MM.1S (cell line): Measurements from ENCODE around the gene SMURF2.

Source experiments
- DNase-seq: peaks from one replicate; pipeline ENCODE4 v3.0.0-alpha.2; 2015
- H2AFZ ChIP-seq: fragments of 300-600 bp; sonication (generic); 2 replicates; pipeline ENCODE4 v1.6.0; 2016; ENCODE audit warnings: antibody characterized with exemption, low read length
- H3F3A ChIP-seq: fragments of 300-600 bp; sonication (generic); 2 replicates; pipeline ENCODE4 v1.6.1; 2016; ENCODE audit warnings: mild to moderate bottlenecking, antibody characterized with exemption, low read length, moderate library complexity, mixed read lengths; ENCODE audit not compliant: insufficient read depth
- H3K27ac ChIP-seq: fragments of 300-600 bp; sonication (generic); 2 replicates; pipeline ENCODE4 v1.5.1; 2016; ENCODE audit warnings: mild to moderate bottlenecking, low read length
- H3K27me3 ChIP-seq: fragments of 300-600 bp; sonication (generic); replicated peaks from 2 replicates; pipeline ENCODE4 v1.6.0; 2016; ENCODE audit warnings: low read length; ENCODE audit not compliant: insufficient read depth
- H3K36me3 ChIP-seq: fragments of 300-600 bp; sonication (generic); replicated peaks from 2 replicates; pipeline ENCODE4 v1.6.1; 2016; ENCODE audit warnings: mild to moderate bottlenecking, low read length, mixed read lengths; ENCODE audit not compliant: insufficient read depth
- H3K4me1 ChIP-seq: fragments of 300-600 bp; sonication (generic); 2 replicates; pipeline ENCODE4 v1.6.1; 2016; ENCODE audit warnings: low read length, mixed read lengths
- H3K4me2 ChIP-seq: fragments of 300-600 bp; sonication (generic); 2 replicates; pipeline ENCODE4 v1.6.0; 2016; ENCODE audit warnings: low read depth, low read length
- H3K4me3 ChIP-seq: fragments of 300-600 bp; sonication (generic); 2 replicates; pipeline ENCODE4 v1.5.1; 2016; ENCODE audit warnings: low read length, mixed read lengths
- H3K79me2 ChIP-seq: fragments of 300-600 bp; sonication (generic); 2 replicates; pipeline ENCODE4 v1.6.1; 2016; ENCODE audit warnings: mixed run types, low read length, mixed read lengths
- H3K9ac ChIP-seq: fragments of 300-600 bp; sonication (generic); 2 replicates; pipeline ENCODE4 v1.6.1; 2016; ENCODE audit warnings: low read length, mixed read lengths
- H3K9me2 ChIP-seq: fragments of 300-600 bp; sonication (generic); replicated peaks from 2 replicates; pipeline ENCODE4 v1.6.1; 2016; ENCODE audit warnings: mild to moderate bottlenecking, low read length, mixed read lengths; ENCODE audit not compliant: insufficient read depth
- H3K9me3 ChIP-seq: fragments of 300-600 bp; sonication (generic); replicated peaks from 2 replicates; pipeline ENCODE4 v1.6.1; 2016; ENCODE audit warnings: mild to moderate bottlenecking, low read length, mixed read lengths; ENCODE audit not compliant: insufficient read depth
- H4K20me1 ChIP-seq: fragments of 300-600 bp; sonication (generic); 2 replicates; pipeline ENCODE4 v1.6.1; 2016; ENCODE audit warnings: mild to moderate bottlenecking, low read length, moderate library complexity, mixed read lengths; ENCODE audit not compliant: insufficient read depth
- CTCF ChIP-seq: fragments of 300-600 bp; sonication (generic); IDR thresholded peaks from 2 replicates; pipeline ENCODE4 v1.5.1; 2016; ENCODE audit warnings: antibody characterized with exemption, low read length, mixed read lengths
- EZH2 ChIP-seq: fragments of 300-600 bp; sonication (generic); optimal IDR thresholded peaks from 2 replicates; pipeline ENCODE3; 2017; ENCODE audit warnings: low read depth, mild to moderate bottlenecking, antibody characterized with exemption, low read length, mixed read lengths
- EZH2phosphoT487 ChIP-seq: fragments of 300-600 bp; sonication (generic); IDR thresholded peaks from 2 replicates; pipeline ENCODE4 v1.6.1; 2018; ENCODE audit warnings: antibody characterized with exemption, low read length

The SMURF2 gene

GRCh38 chr17:64648234-64648633 lies 13.9 kb downstream of the SMURF2 start:
- H3K9ac ChIP-seq = no peak overlapping the region
- no peaks in the 10 kb centered on the region for H3K9me2 ChIP-seq
- peaks cover 53% of the 10 kb centered on the region for H3K79me2 ChIP-seq
- no peak overlapping the region for H3K4me3 ChIP-seq
- no peaks in the 10 kb centered on the region for H4K20me1 ChIP-seq
- peaks cover 4% of the 10 kb centered on the region for H3K4me1 ChIP-seq
- no peaks in the 10 kb centered on the region for H3K27me3 ChIP-seq
- DNase-seq = no peak
- H2AFZ ChIP-seq = no peak overlapping the region
- no peaks in the 10 kb centered on the region for H3K9me3 ChIP-seq
- H3K27ac ChIP-seq = no peak overlapping the region
- no peaks in the 10 kb centered on the region; the same call in 1 of the 2 replicates for H3F3A ChIP-seq
- no peak for TF ChIP-seq EZH2phosphoT487
- H3K36me3 ChIP-seq = no peaks in the 10 kb centered on the region
- no peak overlapping the region for H3K4me2 ChIP-seq

- Histone ChIP-seq H3K4me3 (no peak overlapping the region), H3K27me3 (no peaks in the 10 kb centered on the region), H2AFZ (no peak overlapping the region), H3K36me3 (no peaks in the 10 kb centered on the region), H3F3A (no peaks in the 10 kb centered on the region; the same call in 1 of the 2 replicates), H3K4me1 (peaks cover 4% of the 10 kb centered on the region), H3K9me2 (no peaks in the 10 kb centered on the region), H4K20me1 (no peaks in the 10 kb centered on the region), H3K9ac (no peak overlapping the region), H3K79me2 (peaks cover 49% of the 10 kb centered on the region), H3K4me2 (no peak overlapping the region), H3K9me3 (no peaks in the 10 kb centered on the region), H3K27ac (no peak overlapping the region)
- no peak for DNase-seq
- no peak for TF ChIP-seq CTCF
- no peak for TF ChIP-seq EZH2phosphoT487
- no peak for TF ChIP-seq EZH2
Observed at GRCh38 chr17:64647817-64648216, 14.3 kb downstream of the SMURF2 start.

- no peak for TF ChIP-seq EZH2phosphoT487
- TF ChIP-seq CTCF = no peak
- TF ChIP-seq EZH2 = no peak
- Histone ChIP-seq H3F3A (peaks cover 13% of the 10 kb centered on the region), H3K27me3 (no peaks in the 10 kb centered on the region), H3K4me3 (no peak overlapping the region), H3K4me2 (no peak overlapping the region), H2AFZ (no peak overlapping the region), H3K9ac (no peak overlapping the region), H3K9me2 (no peaks in the 10 kb centered on the region), H4K20me1 (no peaks in the 10 kb centered on the region), H3K4me1 (peaks cover 15% of the 10 kb centered on the region), H3K27ac (no peak overlapping the region), H3K79me2 (peaks cover 35% of the 10 kb centered on the region), H3K9me3 (no peaks in the 10 kb centered on the region), H3K36me3 (no peaks in the 10 kb centered on the region)
- no peak for DNase-seq
Observed at GRCh38 chr17:64639516-64639915, 22.6 kb downstream of the SMURF2 start.

- TF ChIP-seq CTCF (no peak), EZH2 (no peak), EZH2phosphoT487 (no peak)
- H3K4me1 ChIP-seq = peaks cover 19% of the 10 kb centered on the region
- peaks cover 14% of the 10 kb centered on the region for H3F3A ChIP-seq
- H3K9ac ChIP-seq = no peak overlapping the region
- no peak overlapping the region for H3K4me2 ChIP-seq
- no peak overlapping the region for H3K27ac ChIP-seq
- no peak overlapping the region for H3K4me3 ChIP-seq
- no peaks in the 10 kb centered on the region for H3K27me3 ChIP-seq
- no peak for DNase-seq
- H2AFZ ChIP-seq = no peak overlapping the region
- H3K36me3 ChIP-seq = no peaks in the 10 kb centered on the region
- H3K9me3 ChIP-seq = no peaks in the 10 kb centered on the region
- no peaks in the 10 kb centered on the region for H4K20me1 ChIP-seq
- H3K9me2 ChIP-seq = no peaks in the 10 kb centered on the region
- H3K79me2 ChIP-seq = peaks cover 41% of the 10 kb centered on the region
Observed at GRCh38 chr17:64638552-64639203, 23.4 kb downstream of the SMURF2 start.
